Muscle of back (tissue), 11 donors: ENCODE measurements around the gene DNAJC13. TPM values are rescaled to one million over a fixed set of nuclear protein-coding genes. Genes with fewer than 3 reads are reported as not detected.

Experiments used
- DNase-seq, 3 donors: peaks; one replicate each; pipeline versions ENCODE4 v3.0.0 to v3.0.0-alpha.2; 2013
- polyA plus RNA-seq, 10 donors: library from polyadenylated mRNA; unstranded; fragments of 120-200 nt; gene quantifications; one replicate each; pipeline ENCODE4 v1.2.1, GENCODE V29; 2013; ENCODE audit not compliant: insufficient read length in 10 of 10

The DNAJC13 gene
- polyA plus RNA-seq, 10 donors = 29.4 to 45.0 (median 38.1) TPM

GRCh38 chr3:132459551-132459950 lies 42.2 kb downstream of the DNAJC13 start:
- DNase-seq = no peak

GRCh38 chr3:132461544-132461943 lies 44.2 kb downstream of the DNAJC13 start:
- DNase-seq = no peak

GRCh38 chr3:132464066-132464465 lies 46.8 kb downstream of the DNAJC13 start:
- peak in 1 of 3 donors; percentile 25 for DNase-seq

- DNase-seq = no peak
These were observed 52.0 kb downstream of the DNAJC13 start for GRCh38 chr3:132469326-132469725.

- peak in 1 of 3 donors; percentile 3 for DNase-seq
These were observed 68.8 kb downstream of the DNAJC13 start for GRCh38 chr3:132486099-132486498.

GRCh38 chr3:132488151-132488550 lies 70.8 kb downstream of the DNAJC13 start:
- no peak for DNase-seq

GRCh38 chr3:132499071-132499470 lies 81.8 kb downstream of the DNAJC13 start:
- no peak for DNase-seq

- no peak for DNase-seq
These were observed 86.3 kb downstream of the DNAJC13 start for GRCh38 chr3:132503559-132503958.

- no peak for DNase-seq
These were observed 87.2 kb downstream of the DNAJC13 start for GRCh38 chr3:132504375-132504933.

- DNase-seq = no peak
These were observed 90.4 kb downstream of the DNAJC13 start for GRCh38 chr3:132507657-132508056.

GRCh38 chr3:132509096-132509495 lies 91.8 kb downstream of the DNAJC13 start:
- DNase-seq = no peak

- DNase-seq = no peak
These were observed 92.2 kb downstream of the DNAJC13 start for GRCh38 chr3:132509506-132509905.

GRCh38 chr3:132513057-132513456 lies 95.8 kb downstream of the DNAJC13 start:
- no peak for DNase-seq

- no peak for DNase-seq
These were observed 100.0 kb downstream of the DNAJC13 start for GRCh38 chr3:132517311-132517710.

- no peak for DNase-seq
These were observed 102.6 kb downstream of the DNAJC13 start for GRCh38 chr3:132519914-132520313.

- no peak for DNase-seq
These were observed 104.6 kb downstream of the DNAJC13 start for GRCh38 chr3:132521901-132522300.

- DNase-seq = no peak
These were observed 105.1 kb downstream of the DNAJC13 start for GRCh38 chr3:132522353-132522752.

- no peak for DNase-seq
These were observed 113.3 kb downstream of the DNAJC13 start for GRCh38 chr3:132530624-132531023.

GRCh38 chr3:132535575-132536441 lies 118.5 kb downstream of the DNAJC13 start:
- DNase-seq = peak; percentile 71 to 87 (median 79)

- no peak for DNase-seq
These were observed 119.3 kb downstream of the DNAJC13 start for GRCh38 chr3:132536442-132537153.

- DNase-seq = no peak
These were observed 120.0 kb downstream of the DNAJC13 start for GRCh38 chr3:132537297-132537696.

- DNase-seq = no peak
These were observed 120.8 kb downstream of the DNAJC13 start for GRCh38 chr3:132538072-132538471.

GRCh38 chr3:132539681-132540080 lies 122.4 kb downstream of the DNAJC13 start:
- no peak for DNase-seq
